ENCODE data around the gene RAB7A.

RAB7A gene

DNA sequence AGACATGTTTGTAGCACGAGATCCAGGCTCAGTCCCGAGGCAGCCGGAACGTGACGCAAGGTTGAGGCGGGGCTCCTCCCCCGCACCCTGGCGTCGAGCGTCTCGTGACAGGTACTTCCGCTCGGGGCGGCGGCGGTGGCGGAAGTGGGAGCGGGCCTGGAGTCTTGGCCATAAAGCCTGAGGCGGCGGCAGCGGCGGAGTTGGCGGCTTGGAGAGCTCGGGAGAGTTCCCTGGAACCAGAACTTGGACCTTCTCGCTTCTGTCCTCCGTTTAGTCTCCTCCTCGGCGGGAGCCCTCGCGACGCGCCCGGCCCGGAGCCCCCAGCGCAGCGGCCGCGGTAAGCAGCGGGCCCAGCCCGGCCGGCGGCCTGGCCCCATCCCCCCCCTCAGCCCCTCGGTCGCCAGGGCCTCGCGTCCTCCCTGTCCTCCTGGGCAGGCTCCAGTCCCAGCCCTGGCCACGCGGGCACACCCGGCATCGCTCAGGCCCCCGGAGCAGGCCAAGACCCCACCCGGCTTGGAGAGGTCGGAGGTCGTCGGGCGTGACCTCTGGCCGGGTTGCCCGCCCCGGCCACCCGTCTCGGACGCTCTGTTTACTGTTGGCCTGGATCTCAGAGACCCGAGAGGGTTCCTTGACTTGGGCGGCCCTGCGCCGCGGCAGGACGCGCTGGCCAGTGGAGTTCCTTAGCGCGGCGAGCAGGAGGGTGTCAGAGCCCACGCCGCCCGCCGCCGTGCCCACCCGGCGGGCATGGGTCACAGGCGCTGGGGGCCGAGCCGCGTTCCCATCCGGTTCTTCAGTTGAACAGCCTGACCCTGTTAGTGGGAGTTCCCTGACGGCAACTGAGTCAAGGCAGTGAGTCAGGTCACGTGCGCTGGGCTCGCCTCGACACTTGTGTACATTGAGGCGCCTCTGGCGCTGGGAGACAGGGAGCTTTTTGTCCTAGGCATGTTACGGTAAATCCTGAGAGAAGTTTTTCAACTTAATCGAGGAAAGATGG is at the start of gene RAB7A:
Gene RAB7A, plus strand, starts transcription at position 161 of the 994 bp plus-strand sequence. CDS start 69,185 bp downstream, outside the sequence.
- H3K4me3 ChIP-seq (ENCODE audit: low read length), result peak within 1 kb of the TSS; percentile 92
- DNase-seq (ENCODE audit: low read depth), result peak; percentile 94
- no peak for TF ChIP-seq CTCF (conservative IDR thresholded peaks at IDR 0.05; ENCODE audit: low read depth, low read length)

- no peak for DNase-seq (ENCODE audit: low read depth)
These were observed 46.6 kb upstream of the RAB7A start for GRCh38 chr3:128679338-128679737.

GRCh38 chr3:128680603-128681368 is 45.2 kb upstream of the RAB7A start:
- TF ChIP-seq CTCF (conservative IDR thresholded peaks at IDR 0.05; ENCODE audit: low read depth, low read length), result peak; percentile 98
- peak overlapping the region; percentile 89 for H3K4me3 ChIP-seq (ENCODE audit: low read length)
- peak; percentile 92 for DNase-seq (ENCODE audit: low read depth)

More at GRCh38 chr3:128679338-128679737, 46.6 kb upstream of the RAB7A start:
- no peak for TF ChIP-seq CTCF (conservative IDR thresholded peaks at IDR 0.05; ENCODE audit: low read depth, low read length)
- no peak overlapping the region for H3K4me3 ChIP-seq (ENCODE audit: low read length)

- no peak for DNase-seq (ENCODE audit: low read depth)
- H3K4me3 ChIP-seq (ENCODE audit: low read length), result peak overlapping the region; percentile 89
- no peak for TF ChIP-seq CTCF (conservative IDR thresholded peaks at IDR 0.05; ENCODE audit: low read depth, low read length)
These were observed 44.6 kb upstream of the RAB7A start for GRCh38 chr3:128681369-128681829.

- no peak for DNase-seq (ENCODE audit: low read depth)
- no peak for TF ChIP-seq CTCF (conservative IDR thresholded peaks at IDR 0.05; ENCODE audit: low read depth, low read length)
- no peak overlapping the region for H3K4me3 ChIP-seq (ENCODE audit: low read length)
These were observed 42.0 kb upstream of the RAB7A start for GRCh38 chr3:128683957-128684356.

GRCh38 chr3:128684986-128685726 is 40.8 kb upstream of the RAB7A start:
- DNase-seq (ENCODE audit: low read depth), result no peak
- no peak overlapping the region for H3K4me3 ChIP-seq (ENCODE audit: low read length)
- no peak for TF ChIP-seq CTCF (conservative IDR thresholded peaks at IDR 0.05; ENCODE audit: low read depth, low read length)

All from retinal pigment epithelial cell (primary cell).